BJ (cell line): Measurements from ENCODE around the gene CLRN3. TPM values are rescaled to one million over a fixed set of nuclear protein-coding genes. Genes with fewer than 3 reads are reported as not detected.

ENCODE experiments used
- CTCF ChIA-PET: fragments of 350-600 bp; formaldehyde crosslinking; extraction: SDS; loops from one replicate; lab custom pipeline; 2021; ENCODE audit warnings: antibody characterized with exemption, inconsistent platforms; lab: Yijun Ruan, JAX
- POLR2A ChIA-PET: fragments of 300-600 bp; sonication (Branson Sonifier 250); formaldehyde crosslinking; extraction: SDS; loops from one replicate; lab custom pipeline; 2021; ENCODE audit warnings: antibody characterized with exemption; lab: Charles Lee
- DNase-seq: peaks from one replicate; pipeline ENCODE4 v3.0.0-alpha.2; 2011; ENCODE audit warnings: low read depth
- H3K27me3 ChIP-seq: 2 replicates; pipeline ENCODE4 v1.6.0; 2011; ENCODE audit warnings: low read length; ENCODE audit not compliant: control insufficient read depth, insufficient read depth
- H3K36me3 ChIP-seq: 2 replicates; pipeline ENCODE4 v1.5.1; 2011; ENCODE audit warnings: low read length; ENCODE audit not compliant: control insufficient read depth, insufficient read depth
- H3K4me3 ChIP-seq: 2 replicates; pipeline ENCODE4 v1.5.1; 2011; ENCODE audit warnings: low read depth, mild to moderate bottlenecking, control low read depth, low read length
- CTCF ChIP-seq: IDR thresholded peaks from 2 replicates; pipeline ENCODE4 v1.5.1; 2011; ENCODE audit warnings: low read depth, mild to moderate bottlenecking, control low read depth, inconsistent platforms, low read length, moderate library complexity; ENCODE audit not compliant: insufficient read depth
- polyA plus RNA-seq: library from polyadenylated mRNA; depleted of rRNA; stranded (reverse); fragments of >200 nt; gene quantifications from 2 replicates; pipeline ENCODE4 v1.2.3, GENCODE V29; 2011

The CLRN3 gene
- polyA plus RNA-seq, 1 experiment = not detected

- no peak for DNase-seq
- ChIA-PET POLR2A (no interaction called here), CTCF (interaction anchor here (0.7 to 1.4 kb wide), 3 partner anchors 10 to 89 kb away, joined by 3 to 4 read pairs (median 3); no protein-coding TSS in a partner anchor)
- no peaks in the 10 kb centered on the region for H3K27me3 ChIP-seq
- H3K36me3 ChIP-seq = no peaks in the 10 kb centered on the region
- TF ChIP-seq CTCF = no peak
- no peak overlapping the region for H3K4me3 ChIP-seq
Measured at GRCh38 chr10:127922675-127923366, 30.1 kb upstream of the CLRN3 start.

GRCh38 chr10:127922206-127922605 lies 29.5 kb upstream of the CLRN3 start:
- TF ChIP-seq CTCF = no peak
- Histone ChIP-seq H3K36me3 (no peaks in the 10 kb centered on the region), H3K4me3 (no peak overlapping the region), H3K27me3 (no peaks in the 10 kb centered on the region)
- no peak for DNase-seq
- ChIA-PET CTCF (interaction anchor here (0.9 to 3.4 kb wide), 2 partner anchors 15 to 89 kb away, joined by 3 to 13 read pairs; partner anchors contain the start of gene PTPRE), POLR2A (no interaction called here)

GRCh38 chr10:127921753-127922145 lies 29.0 kb upstream of the CLRN3 start:
- ChIA-PET CTCF (interaction anchor here (0.9 to 3.4 kb wide), 2 partner anchors 15 to 89 kb away, joined by 3 to 13 read pairs; partner anchors contain the start of gene PTPRE), POLR2A (no interaction called here)
- no peak for DNase-seq
- no peaks in the 10 kb centered on the region for H3K27me3 ChIP-seq
- H3K4me3 ChIP-seq = no peak overlapping the region
- H3K36me3 ChIP-seq = no peaks in the 10 kb centered on the region
- TF ChIP-seq CTCF = no peak

- TF ChIP-seq CTCF = no peak
- no peak for DNase-seq
- H3K27me3 ChIP-seq = no peaks in the 10 kb centered on the region
- POLR2A ChIA-PET = no interaction called here
- H3K36me3 ChIP-seq = no peaks in the 10 kb centered on the region
- CTCF ChIA-PET = interaction anchor here (0.9 to 3.4 kb wide), 2 partner anchors 14 to 90 kb away, joined by 3 to 13 read pairs; partner anchors contain the start of gene PTPRE
- no peak overlapping the region for H3K4me3 ChIP-seq
Measured at GRCh38 chr10:127921075-127921752, 28.5 kb upstream of the CLRN3 start.
